GM12892 (cell line): ENCODE data around the gene C6orf52.

ENCODE experiments used
- DNase-seq: peaks from one replicate; pipeline ENCODE4 v3.0.0; 2011; ENCODE audit not compliant: insufficient read length
- FAIRE-seq: peaks from 2 replicates; lab custom pipeline; 2011; peaks lifted over from hg19 to GRCh38; lab: Jason Lieb, UNC
- POLR2A ChIP-seq: IDR thresholded peaks from 2 replicates; pipeline ENCODE4 v1.6.1; 2011; ENCODE audit warnings: low read depth, low read length, control low read depth
- POLR2AphosphoS5 ChIP-seq: IDR thresholded peaks from 2 replicates; pipeline ENCODE4 v1.6.1; 2011; ENCODE audit warnings: low read depth, low read length, control low read depth
- TAF1 ChIP-seq: IDR thresholded peaks from 2 replicates; pipeline ENCODE4 v1.6.1; 2011; ENCODE audit warnings: low read depth, mild to moderate bottlenecking, control low read depth, low read length, borderline replicate concordance

C6orf52 gene

DNA sequence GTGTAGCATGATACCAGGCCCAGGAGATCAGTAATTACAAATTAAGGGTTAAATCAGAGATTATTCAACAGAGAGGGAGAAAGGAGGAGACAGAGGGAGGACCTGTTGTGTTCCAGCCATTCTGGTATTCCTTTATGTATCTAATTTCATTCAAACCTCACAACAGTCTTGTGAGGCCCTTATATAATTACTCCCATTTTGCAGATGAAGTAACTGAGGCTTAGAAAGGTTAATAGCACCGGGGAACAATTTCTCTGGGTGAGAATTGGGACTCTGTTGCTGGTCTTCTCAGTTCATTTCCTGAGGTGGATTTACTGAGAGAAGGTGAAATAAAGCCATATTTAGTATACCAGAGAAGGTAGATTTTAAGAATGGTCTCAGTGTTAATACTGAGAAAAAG lies 66.6 kb downstream of the C6orf52 start:
- FAIRE-seq, result no peak
- TF ChIP-seq POLR2AphosphoS5, result no peak
- TF ChIP-seq POLR2A, result no peak
- no peak for TF ChIP-seq TAF1

DNA sequence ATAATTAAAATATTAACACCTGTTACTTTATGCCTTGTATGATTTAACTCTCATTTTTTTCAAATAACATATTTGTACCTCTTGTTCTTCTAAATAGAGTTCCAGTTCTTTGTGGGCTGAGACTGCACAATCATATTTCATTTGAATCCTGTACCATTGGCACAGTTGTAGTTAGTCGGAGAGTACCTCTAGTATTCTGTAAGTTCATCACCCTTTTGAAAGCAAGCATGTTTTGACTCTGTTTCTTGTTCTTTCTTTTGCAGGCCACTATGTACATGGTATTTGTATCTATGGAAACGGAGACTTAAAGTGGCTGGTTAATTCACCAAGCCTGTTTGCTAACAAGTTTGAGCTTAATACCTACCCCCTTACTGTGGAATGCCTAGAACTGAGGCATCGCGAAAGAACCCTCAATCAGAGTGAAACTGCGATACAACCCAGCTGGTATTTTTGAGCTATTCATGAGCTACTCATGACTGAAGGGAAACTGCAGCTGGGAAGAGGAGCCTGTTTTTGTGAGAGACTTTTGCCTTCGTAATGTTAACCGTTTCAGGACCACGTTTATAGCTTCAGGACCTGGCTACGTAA lies 68.2 kb downstream of the C6orf52 start:
- FAIRE-seq (no peak), DNase-seq (no peak)
- no peak for TF ChIP-seq TAF1

More for the DNA sequence above, 66.6 kb downstream of the C6orf52 start:
- no peak for DNase-seq

DNA sequence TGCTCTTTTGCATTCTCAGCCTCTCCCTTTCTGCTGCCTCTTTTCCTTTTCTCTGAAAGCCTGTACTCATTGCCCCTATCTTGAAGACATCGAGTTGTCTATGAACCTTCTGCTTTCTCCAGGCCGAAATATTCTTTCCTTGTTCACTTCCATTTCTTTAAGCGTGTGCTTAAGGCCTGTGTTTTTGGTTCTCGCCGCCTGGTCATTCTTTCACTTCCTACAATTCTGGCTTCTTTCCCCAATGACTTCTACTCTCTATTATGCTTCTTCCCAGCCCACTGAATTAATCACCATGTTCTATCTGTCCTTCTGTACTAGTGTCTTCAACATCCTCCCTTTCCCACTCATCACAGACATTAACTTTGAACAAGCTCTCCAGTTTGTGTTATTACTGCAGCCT lies 69.6 kb downstream of the C6orf52 start:
- no peak for FAIRE-seq
- TF ChIP-seq POLR2A, result no peak
- no peak for TF ChIP-seq TAF1
- no peak for TF ChIP-seq POLR2AphosphoS5
- DNase-seq, result no peak

DNA sequence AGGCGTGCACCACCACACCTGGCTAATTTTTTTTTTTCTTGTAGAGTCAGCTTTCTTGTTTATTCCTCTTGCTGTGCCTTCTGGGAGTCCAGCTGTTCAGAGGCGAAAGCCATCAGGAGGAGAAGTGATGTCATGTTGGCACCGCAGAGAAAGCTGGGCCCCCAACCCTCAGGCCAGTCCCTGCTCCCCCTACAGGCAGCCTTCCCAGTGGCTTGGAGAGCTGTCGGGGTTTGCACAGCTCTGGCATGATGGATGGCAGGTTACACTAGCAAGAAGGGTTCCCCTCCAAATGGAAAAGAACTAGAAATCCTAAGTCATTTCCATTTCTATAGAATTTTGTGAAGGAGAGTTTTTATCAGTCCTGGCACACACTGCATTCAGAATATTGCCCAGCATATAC lies 72.6 kb downstream of the C6orf52 start:
- no peak for TF ChIP-seq TAF1
- no peak for TF ChIP-seq POLR2AphosphoS5
- FAIRE-seq (no peak), DNase-seq (no peak)
